Stomach smooth muscle (tissue), 2 donors: Measurements from ENCODE around the gene MAGI1.
"Not testable (repeated sequence)": the region's sequence is repeated elsewhere in the genome, so short reads cannot be mapped to it uniquely, and the experiment has no call there.

ENCODE experiments used
- H3K27ac ChIP-seq: one replicate; pipeline ENCODE4 v1.7.0; 2013; ENCODE audit warnings: mild to moderate bottlenecking, low read length, inconsistent platforms
- H3K27me3 ChIP-seq, 2 donors: one replicate each; pipeline ENCODE4 v1.7.0; 2013; ENCODE audit warnings: low read length in 2 of 2; ENCODE audit not compliant: insufficient read depth in 2 of 2, control insufficient read depth in 1 of 2
- H3K36me3 ChIP-seq, 2 donors: one replicate each; pipeline ENCODE4 v1.7.0; 2013; ENCODE audit warnings: low read length in 2 of 2; ENCODE audit not compliant: control insufficient read depth in 2 of 2, insufficient read depth in 2 of 2
- H3K4me1 ChIP-seq: one replicate; pipeline ENCODE4 v1.7.0; 2013; ENCODE audit warnings: low read length; ENCODE audit not compliant: control insufficient read depth, insufficient read depth
- H3K4me3 ChIP-seq, 2 donors: one replicate each; pipeline ENCODE4 v1.7.0; 2013; ENCODE audit warnings: low read length in 2 of 2
- H3K9ac ChIP-seq, 2 donors: one replicate each; pipeline ENCODE4 v1.7.0; 2013; ENCODE audit warnings: low read length in 2 of 2, mild to moderate bottlenecking in 1 of 2
- H3K9me3 ChIP-seq, 2 donors: one replicate each; pipeline ENCODE4 v1.7.0; 2013; ENCODE audit warnings: low read length in 2 of 2; ENCODE audit not compliant: control insufficient read depth in 2 of 2
- donor health status: healthy.
- donor health status: Pancreatic carcinoma.

MAGI1 gene

GRCh38 chr3:65569129-65569528 lies 469.6 kb downstream of the MAGI1 start:
- H3K9ac ChIP-seq, result no peak overlapping the region
- H3K4me1 ChIP-seq, result no peaks in the 10 kb centered on the region
- no peak overlapping the region for H3K4me3 ChIP-seq
- H3K27ac ChIP-seq, result no peak overlapping the region
- no peaks in the 10 kb centered on the region for H3K9me3 ChIP-seq
- no peaks in the 10 kb centered on the region for H3K27me3 ChIP-seq
- H3K36me3 ChIP-seq, result no peaks in the 10 kb centered on the region

- Histone ChIP-seq H3K9me3 (no peaks in the 10 kb centered on the region), H3K27me3 (no peaks in the 10 kb centered on the region), H3K4me3 (no peak overlapping the region), H3K36me3 (no peaks in the 10 kb centered on the region), H3K9ac (no peak overlapping the region), H3K4me1 (no peaks in the 10 kb centered on the region), H3K27ac (no peak overlapping the region)
Observed at GRCh38 chr3:65568497-65568896, 470.2 kb downstream of the MAGI1 start.

DNA sequence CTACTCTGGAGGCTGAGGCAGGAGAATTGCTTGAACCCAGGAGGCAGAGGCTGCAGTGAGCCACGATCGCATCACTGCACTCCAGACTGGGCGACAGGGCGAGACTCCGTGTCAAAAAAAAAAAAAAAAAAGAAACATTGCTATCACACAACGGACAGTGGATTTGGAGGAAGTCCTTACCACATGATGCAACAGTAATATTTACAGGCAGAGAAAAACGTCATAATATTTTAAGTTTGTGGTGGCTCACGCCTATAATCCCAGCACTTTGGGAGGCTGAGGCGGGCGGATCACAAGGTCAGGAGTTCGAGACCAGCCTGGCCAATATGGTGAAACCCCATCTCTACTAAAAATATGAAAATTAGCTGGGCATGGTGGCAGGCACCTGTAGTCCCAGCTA lies 473.0 kb downstream of the MAGI1 start:
- not testable (repeated sequence) for H3K4me1 ChIP-seq, H3K27me3 ChIP-seq, H3K9me3 ChIP-seq, H3K9ac ChIP-seq, H3K4me3 ChIP-seq, H3K27ac ChIP-seq, H3K36me3 ChIP-seq

- Histone ChIP-seq H3K9me3 (no peaks in the 10 kb centered on the region), H3K4me1 (no peaks in the 10 kb centered on the region), H3K27ac (no peak overlapping the region), H3K9ac (no peak overlapping the region), H3K4me3 (no peak overlapping the region), H3K36me3 (no peaks in the 10 kb centered on the region), H3K27me3 (no peaks in the 10 kb centered on the region)
Observed at GRCh38 chr3:65564483-65564882, 474.2 kb downstream of the MAGI1 start.

- Histone ChIP-seq H3K9ac (no peak overlapping the region), H3K27me3 (no peaks in the 10 kb centered on the region), H3K9me3 (no peaks in the 10 kb centered on the region), H3K27ac (no peak overlapping the region), H3K4me3 (no peak overlapping the region), H3K36me3 (no peaks in the 10 kb centered on the region), H3K4me1 (no peaks in the 10 kb centered on the region)
Observed at GRCh38 chr3:65563861-65564260, 474.9 kb downstream of the MAGI1 start.

GRCh38 chr3:65562447-65562846 lies 476.3 kb downstream of the MAGI1 start:
- H3K9ac ChIP-seq, result no peak overlapping the region

DNA sequence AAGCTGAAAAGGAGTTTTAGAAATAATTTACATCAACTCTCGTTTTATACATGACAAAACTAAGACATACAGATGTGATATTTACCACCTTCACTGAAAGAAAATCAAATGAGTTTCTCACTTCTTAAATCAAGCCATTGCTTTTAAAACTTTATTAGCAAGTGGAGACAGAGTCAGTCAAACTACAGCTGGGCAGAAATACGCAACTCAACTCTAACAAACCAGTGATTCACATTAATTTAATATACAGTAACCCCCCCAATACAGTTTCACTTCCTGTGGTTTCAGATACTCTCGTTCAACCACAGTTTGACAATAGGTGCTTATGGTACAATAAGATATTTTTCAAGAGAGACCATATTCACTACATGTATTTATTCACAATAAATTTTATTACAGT lies 477.1 kb downstream of the MAGI1 start:
- no peak overlapping the region for H3K9ac ChIP-seq
- no peaks in the 10 kb centered on the region for H3K4me1 ChIP-seq

More at GRCh38 chr3:65562447-65562846, 476.3 kb downstream of the MAGI1 start:
- no peaks in the 10 kb centered on the region for H3K27me3 ChIP-seq
- H3K36me3 ChIP-seq, result no peaks in the 10 kb centered on the region
- no peaks in the 10 kb centered on the region for H3K4me1 ChIP-seq
- H3K27ac ChIP-seq, result no peak overlapping the region
- no peak overlapping the region for H3K4me3 ChIP-seq
- no peaks in the 10 kb centered on the region for H3K9me3 ChIP-seq

DNA sequence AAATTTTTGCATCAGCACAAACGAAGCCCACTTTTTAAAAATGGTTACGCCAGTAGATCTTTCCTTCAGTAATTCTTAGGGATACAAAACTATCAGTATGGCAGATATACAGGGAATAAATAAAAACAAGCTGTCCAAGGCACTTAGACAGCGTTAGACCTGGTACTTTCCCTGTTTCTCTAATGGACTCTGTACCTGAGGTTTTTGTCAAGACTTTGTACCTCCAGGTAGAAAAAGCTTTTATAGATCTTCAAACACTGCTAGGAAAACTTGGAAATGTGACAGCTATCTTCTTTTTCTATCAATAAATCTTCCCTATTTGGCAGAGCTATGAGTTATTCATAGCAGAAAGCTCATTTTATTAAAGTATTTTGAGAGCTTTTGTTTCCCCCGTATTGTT lies 477.8 kb downstream of the MAGI1 start:
- no peaks in the 10 kb centered on the region for H3K9me3 ChIP-seq
- H3K9ac ChIP-seq, result no peak overlapping the region
- H3K4me1 ChIP-seq, result no peaks in the 10 kb centered on the region
- no peaks in the 10 kb centered on the region for H3K27me3 ChIP-seq
- H3K4me3 ChIP-seq, result no peak overlapping the region
- H3K36me3 ChIP-seq, result no peaks in the 10 kb centered on the region
- no peak overlapping the region for H3K27ac ChIP-seq

More for the DNA sequence above, 477.1 kb downstream of the MAGI1 start:
- Histone ChIP-seq H3K4me3 (no peak overlapping the region), H3K27me3 (no peaks in the 10 kb centered on the region), H3K36me3 (no peaks in the 10 kb centered on the region), H3K9me3 (no peaks in the 10 kb centered on the region), H3K27ac (no peak overlapping the region)

- H3K4me3 ChIP-seq, result no peak overlapping the region
- H3K27ac ChIP-seq, result no peak overlapping the region
- no peaks in the 10 kb centered on the region for H3K27me3 ChIP-seq
- H3K9me3 ChIP-seq, result no peaks in the 10 kb centered on the region
- no peak overlapping the region for H3K9ac ChIP-seq
- no peaks in the 10 kb centered on the region for H3K4me1 ChIP-seq
- H3K36me3 ChIP-seq, result no peaks in the 10 kb centered on the region
Observed at GRCh38 chr3:65560133-65560532, 478.6 kb downstream of the MAGI1 start.

GRCh38 chr3:65559643-65560042 lies 479.1 kb downstream of the MAGI1 start:
- no peak overlapping the region for H3K9ac ChIP-seq
- no peak overlapping the region for H3K27ac ChIP-seq
- H3K9me3 ChIP-seq, result no peaks in the 10 kb centered on the region
- H3K4me3 ChIP-seq, result no peak overlapping the region
- H3K36me3 ChIP-seq, result no peaks in the 10 kb centered on the region
- H3K4me1 ChIP-seq, result no peaks in the 10 kb centered on the region
- H3K27me3 ChIP-seq, result no peaks in the 10 kb centered on the region

DNA sequence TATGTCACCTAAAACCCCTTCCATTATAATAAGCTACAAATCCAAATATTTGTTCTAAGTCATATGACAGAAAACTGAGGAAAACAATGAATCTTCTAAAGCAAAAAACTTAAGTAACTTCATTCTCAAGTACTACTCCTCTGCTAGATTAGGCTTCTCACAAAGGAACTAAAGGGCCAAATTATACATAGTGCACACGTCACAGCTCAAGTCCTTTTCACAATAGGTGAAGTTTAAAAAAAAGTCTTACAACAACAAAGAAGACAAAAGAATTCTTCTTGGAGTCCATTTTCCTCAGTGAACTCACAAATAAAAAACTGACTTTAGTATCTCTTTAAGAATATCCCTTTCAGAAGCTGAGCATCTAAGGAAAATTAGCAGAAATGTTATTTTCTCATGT lies 479.9 kb downstream of the MAGI1 start:
- H3K27ac ChIP-seq, result no peak overlapping the region
- H3K4me1 ChIP-seq, result no peaks in the 10 kb centered on the region
- H3K36me3 ChIP-seq, result no peaks in the 10 kb centered on the region
- no peaks in the 10 kb centered on the region for H3K27me3 ChIP-seq
- H3K4me3 ChIP-seq, result no peak overlapping the region
- no peaks in the 10 kb centered on the region for H3K9me3 ChIP-seq
- H3K9ac ChIP-seq, result no peak overlapping the region
